GM15510 (cell line): ENCODE data around the gene MAGI2.

Experiments
- POLR2A ChIP-seq: IDR thresholded peaks from 3 replicates; pipeline ENCODE4 v1.6.1; 2011; ENCODE audit warnings: borderline replicate concordance; ENCODE audit not compliant: insufficient read length; ENCODE audit errors: extremely low read depth

MAGI2 gene

DNA sequence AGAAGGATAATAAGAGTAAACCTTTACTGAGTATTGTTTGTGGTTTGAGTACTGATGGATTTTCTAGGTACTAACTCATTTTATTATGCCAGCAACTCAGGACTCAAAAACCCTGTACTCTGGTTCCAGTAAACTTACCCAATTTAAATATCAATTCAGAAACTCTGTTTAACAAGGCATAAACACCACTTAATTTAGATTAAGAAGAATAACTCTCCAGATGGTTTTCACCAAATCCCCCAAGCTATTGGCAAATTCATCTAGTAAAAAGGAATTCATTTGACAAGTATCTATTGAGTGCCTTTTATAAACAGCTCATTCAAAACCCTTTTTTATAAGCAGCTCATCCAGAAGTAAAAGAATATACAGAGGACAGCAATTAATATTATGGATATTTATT lies 1082.5 kb downstream of the MAGI2 start:
- TF ChIP-seq POLR2A = no peak

DNA sequence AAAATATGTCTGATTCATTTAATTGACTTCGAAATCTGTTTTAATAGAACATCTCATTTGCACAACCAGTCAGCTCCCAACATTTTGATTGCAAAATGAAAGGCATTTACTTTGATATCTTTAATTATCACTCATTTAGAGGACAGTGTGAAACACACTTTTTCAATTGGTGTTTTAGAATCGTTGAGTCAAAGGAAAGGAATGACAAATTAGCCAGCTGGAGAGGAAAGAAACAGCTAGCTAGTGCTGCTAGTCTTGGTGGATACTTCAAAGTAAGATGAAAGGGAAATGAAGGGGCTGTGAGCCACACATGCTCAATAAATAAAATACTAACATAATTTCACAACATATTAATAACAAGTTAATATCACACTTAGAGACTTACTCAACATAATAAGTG lies 1084.7 kb downstream of the MAGI2 start:
- TF ChIP-seq POLR2A = no peak

DNA sequence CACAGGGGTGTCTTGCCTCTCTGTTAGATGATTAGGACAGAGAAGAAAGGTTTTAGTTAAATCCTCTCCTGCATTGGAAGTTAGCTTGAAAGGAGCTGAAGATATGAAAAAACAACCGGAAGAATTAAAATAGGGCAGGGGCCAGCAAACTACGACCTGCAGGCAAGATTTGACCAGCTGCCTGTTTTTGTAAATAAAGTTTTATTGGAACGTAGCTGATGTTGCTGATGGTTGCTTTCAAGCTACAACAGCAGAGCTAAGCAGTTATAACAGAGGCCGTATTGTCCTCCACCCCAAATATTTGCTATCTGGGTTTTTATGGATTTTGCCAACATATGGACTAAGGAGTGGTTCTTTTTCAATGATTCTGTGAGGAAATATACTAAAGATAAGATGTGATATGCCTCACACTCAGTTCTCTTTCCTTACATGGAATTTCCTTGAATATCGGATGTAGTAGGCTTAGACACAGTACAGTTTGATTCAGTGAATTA lies 1086.1 kb downstream of the MAGI2 start:
- no peak for TF ChIP-seq POLR2A

DNA sequence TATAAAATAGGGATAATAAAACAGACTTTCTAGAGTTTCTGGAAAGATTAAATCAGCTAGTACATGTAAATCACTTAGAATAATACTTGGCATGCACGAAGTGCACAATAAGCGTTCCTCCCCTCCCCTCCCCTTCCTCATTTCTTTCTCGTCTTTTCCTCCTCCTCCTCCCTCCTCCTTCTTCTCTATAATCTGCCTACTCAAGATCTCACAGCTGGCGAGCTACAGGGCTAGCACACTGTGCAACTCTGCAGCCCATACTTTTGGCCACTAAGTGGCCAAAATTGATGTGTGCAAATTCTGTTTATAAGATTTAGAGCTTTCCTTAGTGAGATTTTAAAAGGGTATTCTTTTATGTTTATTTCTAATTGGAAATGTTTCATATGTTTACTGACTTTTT lies 1089.6 kb downstream of the MAGI2 start:
- no peak for TF ChIP-seq POLR2A

DNA sequence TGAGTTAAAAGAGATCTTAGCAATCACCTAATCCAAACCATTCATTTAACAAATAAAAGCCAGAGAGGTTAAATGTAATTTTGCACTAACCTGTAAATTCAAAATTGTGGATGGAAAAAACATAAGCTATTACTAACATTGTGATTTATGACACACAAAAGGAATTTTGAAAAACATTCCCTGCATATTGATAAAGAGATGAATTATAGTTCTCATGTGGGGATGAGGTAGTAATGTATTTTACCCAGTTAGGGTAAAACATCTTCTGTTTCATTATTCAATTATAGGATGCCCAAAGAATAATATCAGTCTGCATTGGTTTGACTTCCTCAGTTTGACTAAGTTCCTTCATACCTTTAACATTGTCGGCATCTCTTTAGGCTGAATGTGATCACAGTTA lies 1093.6 kb downstream of the MAGI2 start:
- TF ChIP-seq POLR2A = no peak

DNA sequence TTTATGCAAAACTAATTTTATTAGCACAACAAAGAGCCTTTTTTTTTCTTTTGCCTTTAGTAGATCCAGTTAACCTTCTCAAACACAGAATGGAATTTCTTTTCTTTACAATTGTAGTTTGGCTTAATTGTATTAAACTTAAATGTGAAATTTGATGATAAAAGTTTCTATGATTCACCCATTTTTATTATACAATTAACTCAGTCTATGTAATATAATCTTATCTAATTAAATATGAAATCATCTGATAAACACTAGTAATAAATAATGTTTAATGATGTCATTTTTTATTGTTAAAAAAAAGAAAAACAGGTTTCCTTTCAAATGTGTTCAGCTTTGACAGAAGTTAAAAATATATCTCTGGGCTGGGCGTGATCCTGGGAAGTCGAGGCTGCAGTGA lies 1095.8 kb downstream of the MAGI2 start:
- TF ChIP-seq POLR2A = no peak

DNA sequence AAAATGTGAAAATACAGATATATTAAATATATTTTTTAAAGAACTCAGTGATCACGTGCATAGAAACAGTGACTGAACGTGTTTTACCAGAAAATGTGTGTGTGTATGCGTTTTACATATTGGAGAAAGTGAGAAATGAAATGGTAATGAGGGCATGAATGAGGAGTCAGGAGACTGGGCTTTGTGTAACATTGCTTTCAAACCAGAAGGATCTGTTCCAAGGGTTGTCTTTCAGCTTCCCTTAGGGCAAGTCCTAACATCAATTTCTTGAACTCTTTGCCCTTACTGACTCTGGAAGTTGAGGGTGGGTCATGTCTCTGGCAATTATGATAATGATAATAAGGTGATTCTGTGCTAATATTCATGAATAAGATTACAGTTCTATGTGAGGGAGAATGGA lies 1097.6 kb downstream of the MAGI2 start:
- TF ChIP-seq POLR2A = no peak

DNA sequence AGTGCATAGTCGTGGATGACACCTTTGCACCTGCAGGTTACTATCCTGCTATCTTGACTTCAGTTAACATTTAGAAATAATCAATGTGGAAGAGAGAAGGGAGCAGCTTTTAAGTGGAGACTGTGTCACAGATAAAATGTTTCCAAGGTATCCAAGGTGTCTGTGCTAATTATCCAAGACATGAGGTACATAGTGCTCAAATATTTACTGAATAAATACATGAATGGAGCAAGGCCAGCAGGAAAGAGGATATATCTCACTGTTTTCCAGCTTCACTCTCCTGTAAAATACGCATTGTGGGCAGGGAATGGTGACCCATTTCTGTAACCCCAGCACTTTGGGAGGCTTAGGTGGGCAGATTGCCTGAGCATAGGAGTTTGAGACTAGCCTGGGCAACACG lies 1102.5 kb downstream of the MAGI2 start:
- no peak for TF ChIP-seq POLR2A

DNA sequence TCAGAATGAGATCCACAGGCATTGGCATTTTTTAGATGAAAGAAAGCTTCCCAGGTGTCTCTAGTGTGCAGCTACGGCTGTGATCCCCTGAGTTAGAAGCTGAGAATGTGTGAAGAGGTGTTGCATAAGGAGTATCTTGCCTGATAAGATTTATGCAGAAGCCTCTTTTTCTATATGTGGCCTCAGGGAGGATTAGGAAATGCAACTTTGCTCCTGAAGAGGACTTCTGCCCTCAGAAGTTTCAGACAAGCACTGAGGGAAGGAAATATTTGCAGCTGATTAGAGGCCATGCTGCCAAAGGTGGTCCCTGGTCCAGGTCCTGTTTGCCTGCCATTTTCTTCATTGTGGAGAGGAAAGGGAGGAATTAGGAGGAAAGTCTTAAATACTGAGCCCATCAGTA lies 1103.1 kb downstream of the MAGI2 start:
- TF ChIP-seq POLR2A = no peak

DNA sequence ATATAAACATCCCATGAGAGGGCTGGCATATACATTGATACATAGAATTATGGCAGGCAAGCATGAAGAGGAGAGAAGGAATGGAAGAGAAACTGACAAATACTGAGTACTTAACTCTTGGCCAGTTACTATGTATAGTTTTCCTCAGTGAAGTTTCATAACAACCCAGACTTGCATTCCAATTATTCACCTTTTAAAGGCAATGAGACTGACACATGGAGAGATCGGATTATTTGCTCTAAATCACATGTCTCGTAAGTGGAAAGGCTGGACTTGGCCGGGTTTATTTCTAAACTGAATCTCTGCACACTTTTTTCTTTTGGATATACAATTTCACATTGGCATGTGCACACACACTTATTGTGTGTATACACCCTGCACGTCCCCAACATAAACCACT lies 1106.6 kb downstream of the MAGI2 start:
- TF ChIP-seq POLR2A = no peak

DNA sequence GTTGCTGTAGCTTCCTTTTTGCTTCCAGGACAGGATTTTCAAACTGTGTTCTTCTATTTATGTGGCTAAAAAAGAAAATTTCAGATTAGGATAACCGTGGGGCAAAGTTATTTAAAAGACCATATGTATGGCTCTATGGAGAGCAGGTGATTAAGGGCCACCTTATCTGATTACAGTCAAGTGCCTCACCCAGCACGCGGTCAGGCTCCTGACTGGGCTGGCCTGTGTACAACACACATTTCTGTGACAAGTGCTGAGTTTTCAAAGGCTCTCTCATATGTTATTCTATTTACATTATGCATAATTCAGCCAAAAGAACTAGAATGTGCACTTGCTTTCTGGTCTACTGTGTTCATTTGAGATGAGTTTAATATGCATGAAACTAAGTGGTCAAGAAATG lies 1107.5 kb downstream of the MAGI2 start:
- TF ChIP-seq POLR2A = no peak

DNA sequence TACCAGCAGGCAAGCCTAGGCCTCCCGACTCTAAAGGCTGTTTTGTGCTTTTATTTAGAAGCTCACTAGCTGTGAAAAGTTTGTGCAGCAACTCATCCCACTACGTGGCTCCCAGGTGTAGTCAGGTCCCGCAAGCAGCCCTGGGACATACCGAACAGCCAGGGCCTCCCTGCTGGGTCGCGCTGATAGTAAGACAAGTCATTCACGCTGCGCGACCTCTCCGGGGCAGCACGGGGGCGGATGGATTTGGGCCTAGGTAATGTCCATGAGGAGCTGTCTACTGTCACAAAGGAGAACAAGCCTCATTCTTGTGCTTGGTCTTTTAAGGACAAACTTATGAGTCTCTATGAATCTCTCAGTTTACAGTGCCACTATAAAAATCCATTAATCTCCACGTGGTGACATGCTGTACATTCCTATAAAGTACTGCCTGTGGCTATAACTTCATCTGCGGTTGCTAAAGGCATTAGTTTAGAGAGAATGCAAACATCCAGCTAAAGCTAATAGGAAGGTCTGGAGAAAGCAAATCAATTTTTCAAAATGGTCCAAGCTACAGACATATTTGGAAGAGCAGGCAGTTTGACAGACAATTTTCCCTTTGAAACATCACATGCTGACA lies 1108.1 kb downstream of the MAGI2 start:
- TF ChIP-seq POLR2A = no peak

DNA sequence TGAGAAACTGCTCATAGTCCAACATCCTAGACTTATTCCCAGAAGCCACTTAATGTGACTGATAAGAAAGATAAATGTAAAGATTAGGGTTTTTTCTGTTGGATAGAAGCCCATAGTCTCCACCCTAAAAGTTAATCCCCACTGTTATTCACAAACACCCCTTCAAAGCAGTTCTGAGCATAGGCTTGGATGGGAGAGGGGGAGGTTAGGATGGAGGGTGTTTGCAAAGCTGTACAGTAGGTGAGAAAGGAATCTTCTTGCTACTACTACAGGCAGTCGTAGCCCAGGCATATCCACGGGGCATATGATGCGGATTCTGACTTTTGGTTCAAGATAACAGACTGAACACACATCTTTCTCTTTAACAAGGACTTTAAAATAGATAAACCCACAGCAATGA lies 1119.0 kb downstream of the MAGI2 start:
- no peak for TF ChIP-seq POLR2A

DNA sequence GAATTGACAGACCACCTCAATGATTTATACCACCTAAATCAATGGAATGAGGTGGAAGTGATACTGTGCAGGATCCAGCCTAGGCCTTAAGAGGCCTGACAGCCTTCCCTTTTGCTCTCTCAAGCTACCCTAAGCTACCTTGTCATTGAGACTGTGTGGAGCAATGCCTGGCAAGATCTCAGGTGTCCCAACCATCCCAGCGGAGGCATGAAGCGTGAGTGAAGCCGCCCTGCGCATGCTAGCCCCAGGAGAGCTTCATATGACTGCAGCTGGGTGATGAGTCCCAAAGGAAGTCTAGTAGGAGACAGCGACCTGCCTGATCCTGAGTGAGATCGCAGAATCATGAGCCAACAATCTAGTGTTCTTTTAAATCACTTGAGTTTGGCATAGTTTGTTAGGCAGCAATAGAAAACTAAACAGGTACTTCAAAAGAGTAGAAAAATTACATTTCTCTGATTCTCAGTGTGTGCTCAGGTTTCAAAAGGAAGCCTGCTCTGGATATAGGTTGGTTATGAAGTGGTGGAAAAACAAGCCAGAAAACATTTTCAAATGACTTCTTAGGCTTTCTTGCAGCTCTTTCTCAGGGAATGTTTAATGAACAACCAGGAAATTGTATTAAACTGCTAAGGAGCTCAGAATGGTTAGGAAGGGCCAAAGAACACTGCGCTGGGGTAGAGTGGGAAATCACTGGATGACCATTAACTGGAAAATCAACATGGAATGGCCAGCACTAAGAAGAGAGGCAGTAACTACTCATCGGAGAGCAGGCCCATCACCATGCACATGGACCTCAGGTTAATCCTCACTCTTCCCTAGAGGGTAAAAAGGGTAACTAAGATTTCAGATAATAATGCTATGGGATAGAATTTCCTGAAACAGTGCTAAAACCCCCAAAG lies 1119.7 kb downstream of the MAGI2 start:
- TF ChIP-seq POLR2A = no peak

DNA sequence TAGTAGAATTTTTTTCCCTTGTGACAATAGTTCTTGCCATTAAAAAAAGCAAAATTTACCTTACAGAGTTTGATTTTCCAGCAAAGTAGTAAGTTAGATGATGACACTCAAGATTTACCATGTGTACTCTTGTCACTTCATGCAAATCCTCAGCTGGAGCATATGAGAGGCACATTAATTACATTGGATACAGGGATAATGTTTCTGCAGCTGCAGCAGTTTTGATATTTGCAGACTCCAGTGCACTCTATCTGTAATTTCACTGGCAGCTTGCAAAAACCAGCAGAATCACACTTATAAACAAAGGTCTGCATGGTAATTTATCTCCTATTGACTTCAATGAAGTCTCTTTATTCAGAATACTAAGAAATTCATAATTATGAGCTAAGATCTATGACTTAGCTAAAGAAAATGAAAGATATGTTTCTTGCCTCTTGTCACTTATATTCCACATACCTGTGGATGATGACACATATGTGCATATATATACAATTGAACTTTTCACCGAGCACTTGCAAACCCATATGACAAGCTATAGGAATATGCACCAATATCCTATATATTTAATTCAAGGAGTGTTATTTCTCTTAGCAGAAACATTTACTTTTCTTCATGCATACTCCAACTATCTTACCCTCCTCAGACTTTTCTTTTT lies 1124.3 kb downstream of the MAGI2 start:
- no peak for TF ChIP-seq POLR2A

DNA sequence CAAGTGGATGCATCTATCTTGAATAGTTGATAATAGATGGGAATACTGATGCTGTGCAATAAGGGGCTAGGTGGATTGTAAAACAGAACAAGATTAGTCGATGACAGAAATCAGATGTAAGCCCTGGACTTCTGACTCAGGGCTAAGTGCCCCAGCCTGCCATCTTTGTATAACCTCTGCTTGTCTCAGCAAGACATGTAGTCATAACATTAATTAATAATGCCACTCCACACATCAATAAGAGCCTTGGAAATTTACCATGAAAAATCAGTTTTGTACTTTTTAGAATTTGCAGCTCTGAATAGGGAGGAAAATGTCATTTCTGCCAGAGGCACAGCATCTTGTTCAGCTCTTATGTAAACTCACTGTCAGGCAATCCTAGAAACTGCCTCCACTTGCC lies 1125.7 kb downstream of the MAGI2 start:
- no peak for TF ChIP-seq POLR2A

DNA sequence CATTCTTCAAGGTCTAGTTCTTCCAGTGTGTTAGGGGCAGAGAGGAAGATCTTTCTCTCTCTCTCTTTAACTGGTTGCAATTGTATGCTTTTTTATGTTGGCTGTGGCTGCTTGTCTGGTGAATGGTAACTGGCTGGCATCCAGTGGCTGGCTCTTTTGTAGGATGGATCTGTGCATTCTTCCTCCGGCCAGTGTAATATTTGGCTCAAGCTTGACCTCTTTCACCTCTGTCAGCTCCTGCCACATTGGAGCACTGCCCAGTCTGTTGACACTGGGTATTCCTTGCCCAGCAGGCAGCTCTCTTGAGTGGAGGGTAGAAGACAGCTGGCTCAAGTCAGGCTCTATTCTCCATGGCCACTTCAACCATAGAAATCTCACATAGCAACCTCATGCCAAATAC lies 1126.6 kb downstream of the MAGI2 start:
- no peak for TF ChIP-seq POLR2A

DNA sequence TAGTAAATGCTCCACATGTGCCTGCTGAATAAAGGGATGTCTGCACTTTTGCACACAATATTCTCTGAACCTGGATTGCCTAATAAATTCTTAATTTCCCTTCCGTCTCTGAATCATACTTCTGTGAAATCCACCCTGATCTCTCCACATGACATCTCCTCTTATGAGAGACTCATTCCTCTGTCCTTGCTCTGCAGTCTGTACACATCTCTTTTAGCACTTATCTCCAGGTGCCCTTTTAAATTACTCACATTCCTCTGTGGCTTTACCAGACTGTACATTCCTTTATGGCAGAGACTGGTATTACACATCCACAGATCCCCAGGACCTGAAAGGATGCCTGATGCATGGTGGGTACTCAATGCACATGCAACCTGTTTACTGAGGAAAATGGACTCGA lies 1127.3 kb downstream of the MAGI2 start:
- no peak for TF ChIP-seq POLR2A
